Duodenal mucosa (tissue), 2 donors: ENCODE results near the gene AK8.

ENCODE experiments used
- H3K27ac ChIP-seq: one replicate; pipeline ENCODE4 v1.7.0; 2013; ENCODE audit warnings: low read depth, low read length
- H3K27me3 ChIP-seq, 2 donors: one replicate each; pipeline ENCODE4 v1.7.0; 2013; ENCODE audit warnings: low read length in 2 of 2, control low read depth in 1 of 2; ENCODE audit not compliant: insufficient read depth in 2 of 2, control insufficient read depth in 1 of 2
- H3K36me3 ChIP-seq, 2 donors: one replicate each; pipeline ENCODE4 v1.7.0; 2013; ENCODE audit warnings: low read length in 2 of 2, control low read depth in 1 of 2; ENCODE audit not compliant: insufficient read depth in 2 of 2, control insufficient read depth in 1 of 2
- H3K4me1 ChIP-seq, 2 donors: one replicate each; pipeline ENCODE4 v1.7.0; 2013; ENCODE audit warnings: low read length in 2 of 2, control low read depth in 1 of 2; ENCODE audit not compliant: insufficient read depth in 2 of 2, control insufficient read depth in 1 of 2
- H3K4me3 ChIP-seq, 2 donors: one replicate each; pipeline ENCODE4 v1.7.0; 2013; ENCODE audit warnings: low read length in 2 of 2, low read depth in 1 of 2
- H3K9ac ChIP-seq, 2 donors: one replicate each; pipeline ENCODE4 v1.7.0; 2013; ENCODE audit warnings: low read length in 2 of 2, low read depth in 1 of 2
- H3K9me3 ChIP-seq, 2 donors: one replicate each; pipeline ENCODE4 v1.7.0; 2013; ENCODE audit warnings: low read length in 2 of 2, control low read depth in 1 of 2; ENCODE audit not compliant: control insufficient read depth in 1 of 2

The AK8 gene

GRCh38 chr9:132858751-132859150 lies 19.3 kb downstream of the AK8 start:
- H3K4me1 ChIP-seq, result no peaks in the 10 kb centered on the region
- H3K36me3 ChIP-seq, result no peaks in the 10 kb centered on the region
- H3K27ac ChIP-seq, result no peak overlapping the region
- H3K9ac ChIP-seq, result no peak overlapping the region
- no peaks in the 10 kb centered on the region for H3K9me3 ChIP-seq
- no peak overlapping the region for H3K4me3 ChIP-seq
- no peaks in the 10 kb centered on the region for H3K27me3 ChIP-seq

DNA sequence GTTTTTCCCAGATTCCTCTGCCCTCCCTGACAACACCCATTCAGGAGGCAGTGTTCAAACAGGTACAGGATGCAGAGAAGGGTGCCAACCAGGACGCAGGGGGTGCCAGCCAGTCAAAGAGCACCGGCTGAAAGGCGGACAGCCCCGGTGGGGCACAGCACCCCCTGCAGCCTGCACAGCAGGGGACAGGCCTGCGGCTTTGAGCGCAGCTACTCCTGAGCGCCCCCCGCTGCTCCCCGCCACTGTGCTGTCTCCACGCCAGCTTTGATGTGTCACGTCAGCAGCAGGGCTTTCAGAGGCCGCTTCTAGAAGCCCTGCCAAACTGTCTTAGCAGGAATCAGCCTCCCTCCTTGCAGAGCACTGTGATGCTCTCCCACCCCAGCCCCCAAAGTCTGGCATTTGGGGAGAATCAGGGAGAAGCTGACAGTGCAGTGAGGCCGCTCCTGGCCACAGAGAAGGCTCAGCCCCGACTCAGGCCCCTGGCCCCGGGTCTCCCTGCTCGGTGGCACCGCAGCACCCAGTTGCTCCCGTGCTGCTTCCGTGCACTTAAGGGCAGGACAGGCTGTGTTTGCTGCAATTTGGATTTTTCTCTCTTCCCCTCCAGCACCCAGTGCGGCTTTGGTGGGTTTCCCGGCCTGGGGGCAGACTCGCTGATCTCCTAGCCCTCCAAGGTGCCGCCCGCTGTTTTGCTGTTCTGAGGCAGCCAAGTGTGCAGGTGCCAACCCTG lies 20.3 kb downstream of the AK8 start:
- Histone ChIP-seq H3K27me3 (no peaks in the 10 kb centered on the region), H3K36me3 (no peaks in the 10 kb centered on the region), H3K27ac (no peak overlapping the region)

GRCh38 chr9:132857031-132857430 lies 21.1 kb downstream of the AK8 start:
- Histone ChIP-seq H3K4me3 (no peak overlapping the region), H3K9ac (no peak overlapping the region), H3K9me3 (no peaks in the 10 kb centered on the region), H3K27ac (no peak overlapping the region), H3K36me3 (no peaks in the 10 kb centered on the region), H3K4me1 (no peaks in the 10 kb centered on the region), H3K27me3 (no peaks in the 10 kb centered on the region)

More for the DNA sequence above, 20.3 kb downstream of the AK8 start:
- Histone ChIP-seq H3K4me1 (no peaks in the 10 kb centered on the region), H3K4me3 (no peak overlapping the region), H3K9me3 (no peaks in the 10 kb centered on the region), H3K9ac (no peak overlapping the region)

- Histone ChIP-seq H3K27me3 (no peaks in the 10 kb centered on the region), H3K4me3 (no peak overlapping the region)
Measured at GRCh38 chr9:132855904-132856303, 22.2 kb downstream of the AK8 start.

GRCh38 chr9:132854832-132855231 lies 23.3 kb downstream of the AK8 start:
- H3K4me1 ChIP-seq, result no peaks in the 10 kb centered on the region
- H3K9me3 ChIP-seq, result no peaks in the 10 kb centered on the region
- no peak overlapping the region for H3K4me3 ChIP-seq
- no peak overlapping the region for H3K27ac ChIP-seq
- H3K27me3 ChIP-seq, result no peaks in the 10 kb centered on the region
- no peak overlapping the region for H3K9ac ChIP-seq
- no peaks in the 10 kb centered on the region for H3K36me3 ChIP-seq

More at GRCh38 chr9:132855904-132856303, 22.2 kb downstream of the AK8 start:
- no peak overlapping the region for H3K9ac ChIP-seq
- H3K27ac ChIP-seq, result no peak overlapping the region
- H3K4me1 ChIP-seq, result no peaks in the 10 kb centered on the region
- H3K36me3 ChIP-seq, result no peaks in the 10 kb centered on the region
- H3K9me3 ChIP-seq, result no peaks in the 10 kb centered on the region

- Histone ChIP-seq H3K9ac (no peak overlapping the region), H3K9me3 (no peaks in the 10 kb centered on the region), H3K36me3 (no peaks in the 10 kb centered on the region), H3K4me3 (no peak overlapping the region), H3K27me3 (no peaks in the 10 kb centered on the region), H3K4me1 (peaks cover 4 to 5% of the 10 kb centered on the region in 2 donors), H3K27ac (no peak overlapping the region)
Measured at GRCh38 chr9:132853482-132853881, 24.6 kb downstream of the AK8 start.

DNA sequence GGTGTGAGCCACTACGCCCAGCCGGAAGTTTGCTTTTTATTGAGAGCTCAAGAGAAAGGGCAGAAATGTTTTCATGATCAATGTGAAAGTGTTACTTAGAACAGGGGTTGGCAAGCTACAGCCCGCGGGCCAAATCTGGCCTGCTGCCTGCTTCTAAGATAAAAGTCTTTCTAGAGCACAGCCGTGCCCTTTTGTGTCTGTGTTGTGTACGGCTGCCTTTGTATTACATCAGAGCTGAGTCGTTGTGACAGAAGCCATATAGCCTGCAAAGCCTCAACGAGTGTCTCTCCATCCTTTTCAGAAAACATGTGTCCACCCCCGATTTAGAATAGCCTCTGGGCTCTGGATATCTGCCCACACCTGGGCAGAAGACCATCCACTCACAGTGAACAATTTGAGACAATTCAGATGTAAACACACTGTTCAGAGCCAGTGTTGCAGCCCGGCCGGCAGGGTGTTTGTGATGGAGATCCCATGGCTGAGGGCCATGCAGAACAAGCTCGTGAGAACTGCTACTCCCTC lies 28.8 kb downstream of the AK8 start:
- H3K4me1 ChIP-seq, result peaks cover 4 to 5% of the 10 kb centered on the region in 2 donors
- no peaks in the 10 kb centered on the region for H3K9me3 ChIP-seq
- no peak overlapping the region for H3K27ac ChIP-seq
- no peaks in the 10 kb centered on the region for H3K36me3 ChIP-seq
- H3K27me3 ChIP-seq, result no peaks in the 10 kb centered on the region
- peak overlapping the region; percentile 24 to 49 for H3K4me3 ChIP-seq
- peak overlapping the region in 1 of 2 donors; percentile 39 for H3K9ac ChIP-seq

DNA sequence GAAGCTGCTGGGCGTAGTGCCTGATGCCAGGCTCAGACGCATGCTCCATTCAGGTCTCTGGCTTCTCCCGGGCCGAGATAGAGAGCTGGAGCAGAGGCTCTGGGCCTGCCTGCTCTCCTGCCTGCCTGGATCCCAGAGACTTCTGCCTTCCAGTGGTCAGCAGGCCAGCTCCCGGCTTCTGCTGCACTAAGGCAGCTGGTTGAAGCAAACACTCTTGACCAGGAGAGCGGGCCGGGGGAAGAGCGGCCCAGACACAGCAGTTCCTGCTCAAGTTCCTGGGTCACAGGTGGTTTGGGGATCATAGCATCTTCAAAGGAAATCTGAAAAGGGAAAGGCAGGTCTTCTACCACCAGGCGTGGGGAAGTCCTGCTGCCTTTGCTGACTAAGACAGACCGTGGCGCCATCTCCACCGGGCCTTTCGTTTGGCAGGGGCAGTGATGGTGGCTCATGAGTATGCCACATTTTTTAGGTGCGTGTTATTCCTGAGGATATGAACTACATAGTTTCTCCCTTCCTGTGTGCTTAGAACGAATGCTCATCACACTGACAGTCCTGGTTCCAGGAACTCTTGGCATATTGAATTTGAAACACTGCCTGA lies 31.1 kb downstream of the AK8 start:
- Histone ChIP-seq H3K9ac (no peak overlapping the region), H3K9me3 (no peaks in the 10 kb centered on the region), H3K4me1 (peaks cover 4 to 5% of the 10 kb centered on the region in 2 donors), H3K27ac (no peak overlapping the region), H3K27me3 (no peaks in the 10 kb centered on the region), H3K36me3 (no peaks in the 10 kb centered on the region), H3K4me3 (no peak overlapping the region)

DNA sequence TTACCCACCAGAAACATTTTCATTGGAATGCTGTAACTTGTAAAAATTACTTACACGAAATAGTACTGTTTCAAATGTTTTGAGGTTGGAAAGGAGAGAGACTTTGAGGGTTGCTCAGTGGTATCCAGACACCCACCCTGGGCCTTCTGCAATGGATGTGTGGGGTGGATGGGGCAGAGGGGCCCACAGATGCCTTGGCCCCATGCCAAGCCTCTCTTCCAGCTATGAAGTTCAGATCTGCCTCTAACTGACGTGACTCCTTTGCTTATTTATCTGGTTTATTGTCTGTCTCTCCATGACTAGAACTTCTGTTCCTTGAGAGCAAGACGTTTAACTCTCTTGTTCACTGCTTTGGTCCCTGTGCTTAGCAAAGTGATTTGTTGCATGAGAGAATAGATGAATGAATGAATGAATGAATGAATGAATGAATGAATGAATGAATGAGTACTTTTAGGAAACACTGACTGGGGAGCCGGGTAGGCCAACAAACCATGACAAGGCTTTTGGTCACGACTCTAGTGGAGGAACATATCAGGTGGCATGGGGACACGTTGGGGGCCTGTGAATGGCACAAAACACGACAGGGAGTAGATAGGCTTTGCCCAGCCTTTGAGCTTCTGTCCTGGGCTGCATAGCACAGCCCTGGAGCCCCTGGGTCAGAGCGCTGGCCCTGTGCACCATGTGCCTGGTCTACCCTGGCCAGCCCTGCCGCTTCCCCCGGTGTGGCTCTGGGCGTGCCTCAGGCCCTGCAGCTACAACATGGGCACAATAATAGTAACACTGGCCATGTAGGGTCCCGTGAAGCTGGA lies 31.8 kb downstream of the AK8 start:
- H3K4me3 ChIP-seq, result no peak overlapping the region
- H3K9ac ChIP-seq, result no peak overlapping the region
- no peaks in the 10 kb centered on the region for H3K36me3 ChIP-seq
- H3K9me3 ChIP-seq, result no peaks in the 10 kb centered on the region
- peaks cover 4 to 5% of the 10 kb centered on the region in 2 donors for H3K4me1 ChIP-seq
- no peak overlapping the region for H3K27ac ChIP-seq
- no peaks in the 10 kb centered on the region for H3K27me3 ChIP-seq
